ENCODE results near the gene ASB16.
"Not testable (repeated sequence)": the region's sequence is repeated elsewhere in the genome, so short reads cannot be mapped to it uniquely, and the experiment has no call there.

Gene ASB16, protein sequence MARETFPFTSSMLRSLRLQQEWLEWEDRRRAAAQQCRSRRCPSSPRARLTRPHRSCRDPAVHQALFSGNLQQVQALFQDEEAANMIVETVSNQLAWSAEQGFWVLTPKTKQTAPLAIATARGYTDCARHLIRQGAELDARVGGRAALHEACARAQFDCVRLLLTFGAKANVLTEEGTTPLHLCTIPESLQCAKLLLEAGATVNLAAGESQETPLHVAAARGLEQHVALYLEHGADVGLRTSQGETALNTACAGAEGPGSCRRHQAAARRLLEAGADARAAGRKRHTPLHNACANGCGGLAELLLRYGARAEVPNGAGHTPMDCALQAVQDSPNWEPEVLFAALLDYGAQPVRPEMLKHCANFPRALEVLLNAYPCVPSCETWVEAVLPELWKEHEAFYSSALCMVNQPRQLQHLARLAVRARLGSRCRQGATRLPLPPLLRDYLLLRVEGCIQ

GRCh38 chr17:44170499-44171201 is at the start of gene ASB16:
Gene ASB16 (plus strand): TSS chr17:44170704. CDS start chr17:44170790, 86 bp downstream.
- no peaks in the 10 kb centered on the region for H3K9me3 ChIP-seq (ENCODE audit: control insufficient read depth in 2 of 2, low read length in 2 of 2)
- peak within 1 kb of the TSS; percentile 41 to 64 for H3K9ac ChIP-seq (ENCODE audit: low read length in 2 of 2)
- peaks cover 3 to 4% of the 10 kb centered on the region in 2 donors for H3K36me3 ChIP-seq (ENCODE audit: control insufficient read depth in 2 of 2, insufficient read depth in 2 of 2, low read length in 2 of 2)
- H3K27me3 ChIP-seq (ENCODE audit: control insufficient read depth in 1 of 2, insufficient read depth in 2 of 2, low read length in 2 of 2) = no peaks in the 10 kb centered on the region
- H3K4me3 ChIP-seq (ENCODE audit: low read length in 2 of 2) = peak within 1 kb of the TSS; percentile 52 to 73
- H3K4me1 ChIP-seq (ENCODE audit: control insufficient read depth, insufficient read depth, low read length) = peaks cover 33% of the 10 kb centered on the region
- H3K27ac ChIP-seq (ENCODE audit: low read length) = peak within 1 kb of the TSS; percentile 58

DNA sequence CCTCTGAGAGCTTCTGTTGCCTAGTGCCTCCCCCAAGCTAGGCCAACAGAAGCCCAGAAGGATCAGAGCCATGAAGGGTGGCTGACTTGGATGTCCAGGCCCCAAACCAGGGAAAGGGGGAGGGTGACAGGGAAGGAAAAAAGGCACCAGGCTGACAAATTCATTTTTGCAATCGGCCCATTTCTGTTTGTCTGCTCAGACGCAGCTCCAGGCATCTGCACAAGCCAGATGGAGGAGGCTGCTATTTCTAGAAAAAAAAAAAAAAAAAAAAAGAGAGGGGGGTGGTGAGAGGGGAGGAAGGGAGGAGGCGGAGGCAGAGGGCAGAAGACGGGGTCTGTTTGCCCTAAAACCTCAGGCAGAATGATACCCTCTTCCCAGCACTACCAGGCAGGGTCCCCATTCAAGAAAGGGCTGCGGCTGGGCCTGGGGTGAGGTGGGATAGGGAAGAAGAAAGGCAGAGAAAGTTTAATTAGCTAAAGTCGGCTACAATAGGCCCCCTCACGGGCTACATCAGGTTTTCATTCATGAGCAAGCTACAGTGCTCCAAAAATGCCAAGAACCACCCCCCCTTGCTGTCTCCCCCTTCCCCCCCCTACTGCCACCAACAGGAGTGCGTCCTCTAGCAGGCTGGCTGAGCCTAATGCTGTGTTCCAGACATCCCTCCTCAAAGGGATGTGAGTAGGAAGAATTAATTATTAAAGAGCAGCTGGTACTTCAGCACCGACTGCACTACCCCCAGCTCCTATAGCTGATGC is 49.5 kb upstream of the ASB16 start:
- H3K9ac ChIP-seq (ENCODE audit: low read length in 2 of 2) = no peak overlapping the region
- no peaks in the 10 kb centered on the region for H3K27me3 ChIP-seq (ENCODE audit: control insufficient read depth in 1 of 2, insufficient read depth in 2 of 2, low read length in 2 of 2)
- peaks cover 55% of the 10 kb centered on the region for H3K4me1 ChIP-seq (ENCODE audit: control insufficient read depth, insufficient read depth, low read length)
- no peaks in the 10 kb centered on the region for H3K9me3 ChIP-seq (ENCODE audit: control insufficient read depth in 2 of 2, low read length in 2 of 2)
- H3K36me3 ChIP-seq (ENCODE audit: control insufficient read depth in 2 of 2, insufficient read depth in 2 of 2, low read length in 2 of 2) = peaks cover 10 to 13% of the 10 kb centered on the region in 2 donors
- peak overlapping the region in 1 of 2 donors; percentile 92 for H3K4me3 ChIP-seq (ENCODE audit: low read length in 2 of 2)
- no peak overlapping the region for H3K27ac ChIP-seq (ENCODE audit: low read length)

- peak overlapping the region; percentile 65 to 92 for H3K4me3 ChIP-seq (ENCODE audit: low read length in 2 of 2)
- peaks cover under 1 to 2% of the 10 kb centered on the region in 2 donors for H3K36me3 ChIP-seq (ENCODE audit: control insufficient read depth in 2 of 2, insufficient read depth in 2 of 2, low read length in 2 of 2)
- peak overlapping the region; percentile 50 to 76 for H3K9ac ChIP-seq (ENCODE audit: low read length in 2 of 2)
- no peaks in the 10 kb centered on the region for H3K27me3 ChIP-seq (ENCODE audit: control insufficient read depth in 1 of 2, insufficient read depth in 2 of 2, low read length in 2 of 2)
- no peaks in the 10 kb centered on the region for H3K9me3 ChIP-seq (ENCODE audit: control insufficient read depth in 2 of 2, low read length in 2 of 2)
- peak overlapping the region; percentile 18 for H3K27ac ChIP-seq (ENCODE audit: low read length)
- H3K4me1 ChIP-seq (ENCODE audit: control insufficient read depth, insufficient read depth, low read length) = peaks cover 49% of the 10 kb centered on the region
Measured at GRCh38 chr17:44121997-44122815, 48.3 kb upstream of the ASB16 start.

- H3K27me3 ChIP-seq (ENCODE audit: control insufficient read depth in 1 of 2, insufficient read depth in 2 of 2, low read length in 2 of 2) = no peaks in the 10 kb centered on the region
- peak overlapping the region; percentile 65 to 92 for H3K4me3 ChIP-seq (ENCODE audit: low read length in 2 of 2)
- peaks cover 49% of the 10 kb centered on the region for H3K4me1 ChIP-seq (ENCODE audit: control insufficient read depth, insufficient read depth, low read length)
- H3K9ac ChIP-seq (ENCODE audit: low read length in 2 of 2) = peak overlapping the region; percentile 50 to 76
- H3K27ac ChIP-seq (ENCODE audit: low read length) = peak overlapping the region; percentile 82
- no peaks in the 10 kb centered on the region for H3K36me3 ChIP-seq (ENCODE audit: control insufficient read depth in 2 of 2, insufficient read depth in 2 of 2, low read length in 2 of 2)
- H3K9me3 ChIP-seq (ENCODE audit: control insufficient read depth in 2 of 2, low read length in 2 of 2) = no peaks in the 10 kb centered on the region
Measured at GRCh38 chr17:44122816-44123355, 47.6 kb upstream of the ASB16 start.

DNA sequence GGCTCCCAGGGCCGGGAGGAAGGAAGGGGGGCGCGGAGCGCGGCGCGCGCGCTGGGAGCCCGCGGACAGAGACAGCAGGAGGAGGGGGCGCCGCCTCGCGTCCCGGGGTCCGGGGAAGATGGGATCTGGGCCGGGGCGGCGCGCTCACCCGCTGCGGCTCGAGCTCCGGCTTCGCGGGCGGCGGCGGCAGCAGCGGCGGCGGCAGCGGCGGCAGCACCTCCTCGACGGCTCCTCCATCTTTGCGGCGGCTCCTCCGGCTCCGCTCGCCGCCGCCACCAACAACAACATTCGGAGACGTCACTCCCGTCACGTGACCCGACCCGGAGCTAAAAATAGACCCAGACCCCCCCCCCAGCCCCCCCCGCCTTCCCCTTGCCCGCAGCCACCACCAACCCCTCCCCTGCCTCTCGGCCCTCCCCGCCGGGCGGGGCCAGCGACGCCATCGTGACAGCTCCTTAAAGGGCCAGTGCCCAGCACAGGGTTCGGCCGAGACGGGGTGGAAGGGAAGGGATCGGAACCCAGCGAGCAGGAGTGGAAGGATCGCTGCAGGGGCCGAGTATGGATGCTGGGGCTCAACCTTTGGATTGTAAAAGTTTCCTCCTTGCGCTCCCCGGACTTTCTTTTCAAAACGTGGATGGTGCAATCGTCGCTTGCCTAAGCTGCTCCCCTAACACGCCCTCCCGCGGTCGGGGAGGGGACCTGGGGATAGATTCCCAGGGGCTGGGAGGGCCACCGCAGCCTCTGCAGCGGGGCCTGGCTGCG is 47.0 kb upstream of the ASB16 start, which contains the start of gene HDAC5:
Gene HDAC5 (minus strand): TSS at position 286 of the 762 bp plus-strand sequence. CDS start 6,126 bp downstream, outside the sequence.
- peaks cover 48% of the 10 kb centered on the region for H3K4me1 ChIP-seq (ENCODE audit: control insufficient read depth, insufficient read depth, low read length)
- H3K9me3 ChIP-seq (ENCODE audit: control insufficient read depth in 2 of 2, low read length in 2 of 2) = no peaks in the 10 kb centered on the region

DNA sequence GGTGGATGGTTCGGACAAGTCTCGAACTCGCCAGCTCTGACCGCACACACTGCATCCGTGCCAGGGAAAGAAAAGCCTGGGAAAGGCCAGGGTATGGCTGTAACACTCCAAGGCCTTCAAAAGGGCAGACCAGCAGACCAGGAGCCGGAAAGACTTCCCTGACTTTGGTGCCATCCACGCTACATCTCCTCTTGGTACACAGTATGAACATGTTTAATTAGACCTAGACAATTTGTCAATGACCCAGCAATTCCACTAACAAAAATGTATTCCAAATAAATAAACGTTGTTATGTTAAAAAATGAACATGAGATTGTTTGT is 46.4 kb upstream of the ASB16 start:
- H3K27me3 ChIP-seq (ENCODE audit: control insufficient read depth in 1 of 2, insufficient read depth in 2 of 2, low read length in 2 of 2) = no peaks in the 10 kb centered on the region
- H3K4me1 ChIP-seq (ENCODE audit: control insufficient read depth, insufficient read depth, low read length) = peaks cover 42% of the 10 kb centered on the region
- H3K9me3 ChIP-seq (ENCODE audit: control insufficient read depth in 2 of 2, low read length in 2 of 2) = no peaks in the 10 kb centered on the region
- no peaks in the 10 kb centered on the region for H3K36me3 ChIP-seq (ENCODE audit: control insufficient read depth in 2 of 2, insufficient read depth in 2 of 2, low read length in 2 of 2)
- H3K9ac ChIP-seq (ENCODE audit: low read length in 2 of 2) = peak overlapping the region; percentile 74 to 80
- peak overlapping the region; percentile 86 to 92 for H3K4me3 ChIP-seq (ENCODE audit: low read length in 2 of 2)
- peak overlapping the region; percentile 82 for H3K27ac ChIP-seq (ENCODE audit: low read length)

More for the DNA sequence above, 47.0 kb upstream of the ASB16 start, which contains the start of gene HDAC5:
- peak within 1 kb of the TSS; percentile 74 to 80 for H3K9ac ChIP-seq (ENCODE audit: low read length in 2 of 2)
- H3K27ac ChIP-seq (ENCODE audit: low read length) = peak within 1 kb of the TSS; percentile 82
- no peaks in the 10 kb centered on the region for H3K27me3 ChIP-seq (ENCODE audit: control insufficient read depth in 1 of 2, insufficient read depth in 2 of 2, low read length in 2 of 2)
- no peaks in the 10 kb centered on the region for H3K36me3 ChIP-seq (ENCODE audit: control insufficient read depth in 2 of 2, insufficient read depth in 2 of 2, low read length in 2 of 2)
- peak within 1 kb of the TSS; percentile 86 to 92 for H3K4me3 ChIP-seq (ENCODE audit: low read length in 2 of 2)

- Histone ChIP-seq H3K27ac (ENCODE audit: low read length) (no peak overlapping the region), H3K36me3 (ENCODE audit: control insufficient read depth in 2 of 2, insufficient read depth in 2 of 2, low read length in 2 of 2) (no peaks in the 10 kb centered on the region), H3K27me3 (ENCODE audit: control insufficient read depth in 1 of 2, insufficient read depth in 2 of 2, low read length in 2 of 2) (no peaks in the 10 kb centered on the region), H3K9me3 (ENCODE audit: control insufficient read depth in 2 of 2, low read length in 2 of 2) (no peaks in the 10 kb centered on the region), H3K4me3 (ENCODE audit: low read length in 2 of 2) (no peak overlapping the region), H3K9ac (ENCODE audit: low read length in 2 of 2) (no peak overlapping the region), H3K4me1 (ENCODE audit: control insufficient read depth, insufficient read depth, low read length) (peaks cover 6% of the 10 kb centered on the region)
Measured at GRCh38 chr17:44128383-44128782, 42.1 kb upstream of the ASB16 start.

- Histone ChIP-seq H3K36me3 (ENCODE audit: control insufficient read depth in 2 of 2, insufficient read depth in 2 of 2, low read length in 2 of 2) (no peaks in the 10 kb centered on the region), H3K9me3 (ENCODE audit: control insufficient read depth in 2 of 2, low read length in 2 of 2) (no peaks in the 10 kb centered on the region), H3K9ac (ENCODE audit: low read length in 2 of 2) (no peak overlapping the region), H3K4me3 (ENCODE audit: low read length in 2 of 2) (no peak overlapping the region), H3K4me1 (ENCODE audit: control insufficient read depth, insufficient read depth, low read length) (no peaks in the 10 kb centered on the region), H3K27ac (ENCODE audit: low read length) (no peak overlapping the region), H3K27me3 (ENCODE audit: control insufficient read depth in 1 of 2, insufficient read depth in 2 of 2, low read length in 2 of 2) (no peaks in the 10 kb centered on the region)
Measured at GRCh38 chr17:44130693-44131349, 39.7 kb upstream of the ASB16 start.

GRCh38 chr17:44131372-44131771 is 39.1 kb upstream of the ASB16 start:
- H3K36me3 ChIP-seq (ENCODE audit: control insufficient read depth in 2 of 2, insufficient read depth in 2 of 2, low read length in 2 of 2); H3K9me3 ChIP-seq (ENCODE audit: control insufficient read depth in 2 of 2, low read length in 2 of 2); H3K4me3 ChIP-seq (ENCODE audit: low read length in 2 of 2); H3K27me3 ChIP-seq (ENCODE audit: control insufficient read depth in 1 of 2, insufficient read depth in 2 of 2, low read length in 2 of 2); H3K9ac ChIP-seq (ENCODE audit: low read length in 2 of 2); H3K4me1 ChIP-seq (ENCODE audit: control insufficient read depth, insufficient read depth, low read length); H3K27ac ChIP-seq (ENCODE audit: low read length): not testable (repeated sequence)

Measured in stomach smooth muscle (tissue), 2 donors.